ENCODE measurements around the gene AK4. TPM values are rescaled to one million over a fixed set of nuclear protein-coding genes. Genes with fewer than 3 reads are reported as not detected.
"Not testable (repeated sequence)": the region's sequence is repeated elsewhere in the genome, so short reads cannot be mapped to it uniquely, and the experiment has no call there.

AK4 gene
- total and polyA plus RNA-seq, 9 donors: 1.7 to 25.6 (median 13.2) TPM

- 92 to 98% (median 96%) methylated on average over 1 of the region's 1 CpG for WGBS, 3 donors
- Histone ChIP-seq H3K27ac (no peak overlapping the region), H3K27me3 (no peaks in the 10 kb centered on the region), H3K4me1 (ENCODE audit: insufficient read depth) (peaks cover 4% of the 10 kb centered on the region), H3K36me3 (no peaks in the 10 kb centered on the region), H3K9me3 (no peaks in the 10 kb centered on the region), H3K4me3 (no peak overlapping the region)
- intact Hi-C loops (cut with DNase I): no loop called here
- TF ChIP-seq CTCF (IDR thresholded peaks at IDR 0.05) (no peak), POLR2A (IDR thresholded peaks at IDR 0.05) (no peak), EP300 (IDR thresholded peaks at IDR 0.05) (no peak)
- no peak for DNase-seq
Observed at GRCh38 chr1:65151641-65152040, 3.6 kb downstream of the AK4 start.

DNA sequence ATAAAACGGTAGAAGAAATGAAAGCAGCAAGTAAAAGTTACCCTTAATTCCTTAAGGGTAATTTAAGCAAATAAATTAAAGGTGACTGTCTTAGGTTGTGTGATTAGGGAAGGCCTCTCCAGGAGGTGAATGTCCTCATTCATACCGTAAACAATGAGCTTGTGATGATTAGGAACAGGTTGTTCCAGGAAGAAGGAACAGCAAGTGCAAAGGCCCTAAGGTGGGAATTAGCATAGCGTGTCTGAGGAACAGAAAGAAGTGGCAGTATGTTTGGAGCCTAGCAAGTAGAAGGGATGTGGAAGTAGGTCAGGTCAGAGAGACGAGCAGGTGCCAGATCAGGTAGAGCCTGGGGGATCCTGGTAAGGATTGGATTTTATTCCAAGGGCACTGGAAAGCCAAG is 5.6 kb downstream of the AK4 start:
- 92 to 95% (median 94%) methylated on average over 4 of the region's 4 CpGs for WGBS, 3 donors
- Histone ChIP-seq H3K4me3 (no peak overlapping the region), H3K27ac (no peak overlapping the region), H3K9me3 (no peaks in the 10 kb centered on the region), H3K27me3 (no peaks in the 10 kb centered on the region), H3K36me3 (no peaks in the 10 kb centered on the region), H3K4me1 (ENCODE audit: insufficient read depth) (no peaks in the 10 kb centered on the region)
- intact Hi-C loops (cut with DNase I): no loop called here
- TF ChIP-seq CTCF (IDR thresholded peaks at IDR 0.05) (no peak), POLR2A (IDR thresholded peaks at IDR 0.05) (no peak), EP300 (IDR thresholded peaks at IDR 0.05) (no peak)
- no peak for DNase-seq

DNA sequence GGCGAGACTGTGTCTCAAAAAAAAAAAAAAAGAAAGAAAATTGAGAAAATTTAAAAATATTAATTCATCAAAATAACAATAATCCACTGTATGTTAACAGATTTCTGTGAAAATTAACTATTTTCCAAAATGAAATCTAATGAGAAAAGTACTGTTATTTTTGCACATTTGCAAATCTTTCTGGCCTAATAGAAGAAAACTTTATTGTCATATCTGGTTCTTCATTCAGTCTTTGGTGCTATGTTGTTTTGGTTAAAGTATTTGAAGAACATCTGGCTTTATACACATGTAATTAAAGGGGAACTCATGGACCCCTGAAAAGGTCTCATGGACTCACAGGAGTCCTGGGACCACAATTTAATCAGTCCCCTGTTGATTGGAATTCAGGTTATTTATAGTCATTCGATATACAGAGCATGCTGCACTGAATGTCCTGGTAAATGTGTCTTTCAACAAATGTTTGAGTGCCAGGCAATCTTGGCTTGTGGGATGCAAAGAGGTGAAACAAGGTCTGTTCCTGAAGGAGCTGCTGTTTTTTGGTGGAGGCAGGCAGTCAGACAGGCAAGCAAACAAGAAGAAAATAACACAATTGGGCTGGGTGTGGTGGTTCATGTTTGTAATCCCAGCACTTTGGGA is 9.0 kb downstream of the AK4 start:
- TF ChIP-seq EP300 (IDR thresholded peaks at IDR 0.05) (no peak), CTCF (IDR thresholded peaks at IDR 0.05) (no peak), POLR2A (IDR thresholded peaks at IDR 0.05) (no peak)
- H3K4me3 ChIP-seq: no peak overlapping the region

GRCh38 chr1:65157546-65157941 is 9.5 kb downstream of the AK4 start:
- no peaks in the 10 kb centered on the region for H3K36me3 ChIP-seq
- 93 to 95% (median 94%) methylated on average over 4 of the region's 4 CpGs for WGBS, 3 donors
- H3K27me3 ChIP-seq: no peaks in the 10 kb centered on the region
- no peak overlapping the region for H3K4me3 ChIP-seq
- H3K4me1 ChIP-seq (ENCODE audit: insufficient read depth): no peaks in the 10 kb centered on the region
- DNase-seq: no peak
- intact Hi-C loops (cut with DNase I): no loop called here
- no peak for TF ChIP-seq CTCF (IDR thresholded peaks at IDR 0.05)
- TF ChIP-seq POLR2A (IDR thresholded peaks at IDR 0.05): no peak
- TF ChIP-seq EP300 (IDR thresholded peaks at IDR 0.05): no peak
- no peak overlapping the region for H3K27ac ChIP-seq
- no peaks in the 10 kb centered on the region for H3K9me3 ChIP-seq

More for the DNA sequence above, 9.0 kb downstream of the AK4 start:
- intact Hi-C loops (cut with DNase I): no loop called here
- WGBS, 3 donors: 89 to 92% (median 92%) methylated on average over 2 of the region's 2 CpGs
- no peak for DNase-seq
- Histone ChIP-seq H3K4me1 (ENCODE audit: insufficient read depth) (no peaks in the 10 kb centered on the region), H3K27me3 (no peaks in the 10 kb centered on the region), H3K27ac (no peak overlapping the region), H3K36me3 (no peaks in the 10 kb centered on the region), H3K9me3 (no peaks in the 10 kb centered on the region)

GRCh38 chr1:65159291-65159688 is 11.3 kb downstream of the AK4 start:
- H3K4me1 ChIP-seq (ENCODE audit: insufficient read depth); H3K36me3 ChIP-seq; DNase-seq; H3K9me3 ChIP-seq; H3K4me3 ChIP-seq; H3K27ac ChIP-seq; intact Hi-C loops (cut with DNase I); H3K27me3 ChIP-seq: not testable (repeated sequence)
- WGBS, 3 donors: 98 to 99% (median 98%) methylated on average over 4 of the region's 4 CpGs

Data from ovary (tissue), 9 donors.